Stomach (tissue), 9 donors: ENCODE measurements around the gene MMP20. TPM values are rescaled to one million over a fixed set of nuclear protein-coding genes. Genes with fewer than 3 reads are reported as not detected.

ENCODE experiments used
- DNase-seq, 2 donors: peaks; one replicate each; pipeline versions ENCODE4 v3.0.0 to v3.0.0-alpha.2; 2013 to 2019
- H3K27ac ChIP-seq, 5 donors: fragments of 200-600 bp in 4 of 5; sonication (generic) in 4 of 5; one replicate each; pipeline ENCODE4 v1.5.1; 2013 to 2019; ENCODE audit warnings: mild to moderate bottlenecking in 1 of 5, moderate library complexity in 1 of 5
- H3K27me3 ChIP-seq, 3 donors: fragments of 200-600 bp; sonication (generic); one replicate each; pipeline ENCODE4 v1.5.1; 2017 to 2019; ENCODE audit warnings: mixed run types in 1 of 3
- H3K36me3 ChIP-seq, 4 donors: fragments of 200-600 bp; sonication (generic); 1 replicate in 3 of 4; 2 replicates in 1 of 4; pipeline ENCODE4 v1.5.1; 2016 to 2019
- H3K4me1 ChIP-seq, 4 donors: fragments of 200-600 bp; sonication (generic); one replicate each; pipeline ENCODE4 v1.5.1; 2016 to 2019
- H3K4me3 ChIP-seq, 4 donors: fragments of 200-600 bp; sonication (generic) in 3 of 4; one replicate each; pipeline ENCODE4 v1.5.1; 2016 to 2019; ENCODE audit warnings: mild to moderate bottlenecking in 1 of 4
- H3K9me3 ChIP-seq, 4 donors: fragments of 200-600 bp; sonication (generic); one replicate each; pipeline ENCODE4 v1.5.1; 2016 to 2019
- CTCF ChIP-seq, 7 experiments: fragments of 450-650 bp in 4 of 7; fragments of 200-600 bp in 3 of 7; sonication (generic) in 3 of 7; IDR thresholded peaks; one replicate each; pipeline ENCODE4 v1.5.1; 2016 to 2019; ENCODE audit warnings: antibody characterized with exemption in 7 of 7, control low read depth in 2 of 7, mild to moderate bottlenecking in 1 of 7
- EP300 ChIP-seq: sonication (generic); formaldehyde crosslinking; IDR thresholded peaks from one replicate; pipeline ENCODE4 v1.6.1; 2017; ENCODE audit warnings: antibody characterized with exemption
- POLR2A ChIP-seq, 4 donors: fragments of 450-650 bp; IDR thresholded peaks; one replicate each; pipeline ENCODE4 v1.6.1; 2016; ENCODE audit warnings: antibody characterized with exemption in 4 of 4, control low read depth in 2 of 4, mild to moderate bottlenecking in 1 of 4, moderate library complexity in 1 of 4
- POLR2AphosphoS5 ChIP-seq, 3 donors: sonication (generic); formaldehyde crosslinking; IDR thresholded peaks; one replicate each; pipeline ENCODE4 v1.6.1; 2016; ENCODE audit warnings: antibody characterized with exemption in 3 of 3
- WGBS, 5 donors: extraction: QIAGEN DNeasy Blood & Tissue Kit in 3 of 5; methylation state at CpG; one replicate each; pipeline versions ENCODE4 v1.1.5 to v1.1.7; 2013 to 2018; 5-methylcytosine and 5-hydroxymethylcytosine counted together
- intact Hi-C: fragments of 100-400 bp; cut with DNase I; formaldehyde crosslinking; loops from one replicate; pipeline ENCODE4 v1.15.1; 2023; ENCODE audit warnings: low total_unique reads
- polyA plus RNA-seq, 3 donors: library from polyadenylated mRNA; stranded (reverse); fragments of 200-250 nt; gene quantifications; one replicate each; pipeline ENCODE4 v1.2.3, GENCODE V29; 2013
- total RNA-seq, 5 donors: library from RNA; depleted of rRNA; stranded (reverse); fragments of >200 nt; gene quantifications; one replicate each; pipeline versions ENCODE4 v1.1.0 to v1.2.3, GENCODE V29; 2014 to 2016
- donor health status: healthy with polysubstance abuse.
- donor health status: Bipolar disorder and iron deficiency.
- donor health status: healthy.

The MMP20 gene
- total and polyA plus RNA-seq, 8 donors = not detected

- peak in 1 of 2 donors; percentile 18 for DNase-seq
- Histone ChIP-seq H3K9me3 (no peaks in the 10 kb centered on the region), H3K27ac (no peak overlapping the region), H3K36me3 (no peaks in the 10 kb centered on the region), H3K4me3 (no peak overlapping the region), H3K4me1 (peaks cover 0 to 4% (median 0%) of the 10 kb centered on the region in 4 donors), H3K27me3 (no peaks in the 10 kb centered on the region)
- 32 to 53% (median 37%) methylated on average over 7 of the region's 7 CpGs for WGBS, 5 donors
- intact Hi-C loops = no loop called here
- TF ChIP-seq POLR2AphosphoS5 (IDR thresholded peaks at IDR 0.05) (no peak), EP300 (no peak), POLR2A (IDR thresholded peaks at IDR 0.05) (no peak), CTCF (IDR thresholded peaks at IDR 0.05) (no peak)
These were observed 14.9 kb downstream of the MMP20 start for GRCh38 chr11:102610200-102610599.

DNA sequence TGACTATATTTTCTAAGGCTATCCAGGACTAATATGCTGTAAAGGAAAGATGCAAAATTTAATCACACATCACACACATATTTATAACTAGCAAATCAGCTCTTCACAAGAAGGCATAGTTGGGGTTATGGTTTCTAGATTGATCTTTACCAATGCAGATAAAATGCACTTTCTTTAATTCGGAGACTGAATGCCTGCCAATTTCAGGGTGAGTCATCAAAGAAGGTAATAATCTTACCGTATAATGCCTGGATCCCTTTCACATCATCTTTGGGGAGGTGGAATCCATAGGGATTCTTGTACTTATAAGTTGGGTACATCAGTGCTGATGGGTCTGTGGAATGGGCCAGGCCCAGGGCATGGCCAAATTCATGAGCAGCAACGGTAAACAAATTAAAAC, 16.4 kb downstream of the MMP20 start:
- no peak for DNase-seq
- H3K36me3 ChIP-seq = no peaks in the 10 kb centered on the region
- no peaks in the 10 kb centered on the region for H3K9me3 ChIP-seq
- H3K27me3 ChIP-seq = no peaks in the 10 kb centered on the region
- no peak overlapping the region for H3K4me3 ChIP-seq
- TF ChIP-seq POLR2AphosphoS5 (IDR thresholded peaks at IDR 0.05) (no peak), EP300 (no peak), CTCF (IDR thresholded peaks at IDR 0.05) (no peak), POLR2A (IDR thresholded peaks at IDR 0.05) (no peak)
- intact Hi-C loops = no loop called here
- H3K27ac ChIP-seq = no peak overlapping the region
- H3K4me1 ChIP-seq = peaks cover 0 to 4% (median 0%) of the 10 kb centered on the region in 4 donors
- WGBS, 5 donors = 52 to 76% (median 56%) methylated on average over 3 of the region's 3 CpGs

DNA sequence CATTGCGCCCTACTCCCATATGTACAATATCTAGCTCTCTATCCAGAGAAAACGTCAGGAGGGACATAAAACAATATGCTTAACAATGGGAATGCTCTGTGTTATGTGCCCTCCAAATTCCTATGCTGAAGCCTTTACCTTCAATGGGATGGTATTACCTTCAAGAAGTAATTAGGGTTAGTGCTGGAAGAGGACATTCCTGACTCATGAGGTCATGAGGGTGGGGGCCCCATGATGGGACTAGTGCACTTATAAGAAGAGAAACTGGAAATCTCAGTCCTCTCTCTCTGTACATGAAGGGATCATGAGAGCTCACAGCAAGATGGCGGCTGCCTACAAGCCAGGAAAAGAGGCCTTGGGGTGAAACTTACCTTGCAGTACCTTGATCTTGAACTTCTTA, 20.3 kb downstream of the MMP20 start:
- H3K4me1 ChIP-seq = peaks cover 0 to 4% (median 0%) of the 10 kb centered on the region in 4 donors
- no peaks in the 10 kb centered on the region for H3K9me3 ChIP-seq
- 85 to 94% (median 90%) methylated on average over 3 of the region's 3 CpGs for WGBS, 5 donors
- TF ChIP-seq EP300 = no peak
- no peak for TF ChIP-seq POLR2AphosphoS5 (IDR thresholded peaks at IDR 0.05)
- no peak for TF ChIP-seq POLR2A (IDR thresholded peaks at IDR 0.05)
- TF ChIP-seq CTCF (IDR thresholded peaks at IDR 0.05) = no peak
- DNase-seq = no peak
- no peaks in the 10 kb centered on the region for H3K27me3 ChIP-seq
- no peak overlapping the region for H3K4me3 ChIP-seq
- intact Hi-C loops = no loop called here
- H3K36me3 ChIP-seq = no peaks in the 10 kb centered on the region
- H3K27ac ChIP-seq = no peak overlapping the region

- 77 to 94% (median 84%) methylated on average over 1 of the region's 1 CpG for WGBS, 5 donors
- Histone ChIP-seq H3K4me1 (peaks cover 0 to 7% (median 0%) of the 10 kb centered on the region in 4 donors), H3K4me3 (no peak overlapping the region), H3K27ac (no peak overlapping the region), H3K27me3 (no peaks in the 10 kb centered on the region), H3K36me3 (no peaks in the 10 kb centered on the region), H3K9me3 (no peaks in the 10 kb centered on the region)
- intact Hi-C loops = no loop called here
- DNase-seq = no peak
- TF ChIP-seq POLR2A (IDR thresholded peaks at IDR 0.05) = no peak
- TF ChIP-seq EP300 = no peak
These were observed 21.1 kb downstream of the MMP20 start for GRCh38 chr11:102604011-102604410.

DNA sequence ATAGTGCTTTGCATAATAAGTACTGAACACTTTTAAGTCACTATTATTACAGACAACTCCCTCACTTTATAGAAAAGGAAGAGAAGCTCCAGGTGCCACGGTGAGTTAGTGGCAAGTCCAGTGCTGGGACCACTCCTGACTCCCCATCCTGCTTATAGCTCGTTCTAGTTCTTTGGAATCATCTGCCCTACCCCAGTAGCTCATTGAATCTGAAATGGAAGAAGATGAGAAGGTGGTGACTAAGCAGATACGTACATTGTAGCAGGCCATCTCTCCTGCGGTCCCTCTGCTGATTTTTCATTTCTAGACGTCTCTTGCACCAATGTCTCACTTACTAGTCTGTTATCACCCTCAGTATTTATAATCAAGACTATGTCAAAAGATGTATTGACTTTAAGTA, 21.6 kb downstream of the MMP20 start:
- Histone ChIP-seq H3K4me3 (no peak overlapping the region), H3K9me3 (no peaks in the 10 kb centered on the region), H3K27me3 (no peaks in the 10 kb centered on the region), H3K4me1 (peaks cover 0 to 7% (median 0%) of the 10 kb centered on the region in 4 donors), H3K27ac (no peak overlapping the region), H3K36me3 (no peaks in the 10 kb centered on the region)
- WGBS, 5 donors = 43 to 73% (median 51%) methylated on average over 5 of the region's 5 CpGs
- no peak for DNase-seq
- intact Hi-C loops = no loop called here
- TF ChIP-seq EP300 (no peak), CTCF (IDR thresholded peaks at IDR 0.05) (no peak), POLR2A (IDR thresholded peaks at IDR 0.05) (no peak), POLR2AphosphoS5 (IDR thresholded peaks at IDR 0.05) (no peak)
